Thyroid gland (tissue), 4 donors: ENCODE measurements around the gene ATAD2B.

Experiments used
- POLR2A ChIP-seq, 2 donors: fragments of 450-650 bp; IDR thresholded peaks; one replicate each; pipeline ENCODE4 v1.6.1; 2017; ENCODE audit warnings: antibody characterized with exemption in 2 of 2, mild to moderate bottlenecking in 2 of 2, moderate library complexity in 1 of 2
- TF ChIP-seq, protein P1 (sequence below), 6 experiments: fragments of 200-600 bp in 3 of 6; fragments of 450-650 bp in 3 of 6; sonication (generic) in 3 of 6; IDR thresholded peaks; one replicate each; pipeline ENCODE4 v1.5.1; 2016 to 2019; ENCODE audit warnings: antibody characterized with exemption in 6 of 6, mild to moderate bottlenecking in 2 of 6, inconsistent platforms in 1 of 6, moderate library complexity in 1 of 6

GRCh38 chr2:23746141-23746863, 180.6 kb downstream of the ATAD2B start:
- TF ChIP-seq, protein P1, sequence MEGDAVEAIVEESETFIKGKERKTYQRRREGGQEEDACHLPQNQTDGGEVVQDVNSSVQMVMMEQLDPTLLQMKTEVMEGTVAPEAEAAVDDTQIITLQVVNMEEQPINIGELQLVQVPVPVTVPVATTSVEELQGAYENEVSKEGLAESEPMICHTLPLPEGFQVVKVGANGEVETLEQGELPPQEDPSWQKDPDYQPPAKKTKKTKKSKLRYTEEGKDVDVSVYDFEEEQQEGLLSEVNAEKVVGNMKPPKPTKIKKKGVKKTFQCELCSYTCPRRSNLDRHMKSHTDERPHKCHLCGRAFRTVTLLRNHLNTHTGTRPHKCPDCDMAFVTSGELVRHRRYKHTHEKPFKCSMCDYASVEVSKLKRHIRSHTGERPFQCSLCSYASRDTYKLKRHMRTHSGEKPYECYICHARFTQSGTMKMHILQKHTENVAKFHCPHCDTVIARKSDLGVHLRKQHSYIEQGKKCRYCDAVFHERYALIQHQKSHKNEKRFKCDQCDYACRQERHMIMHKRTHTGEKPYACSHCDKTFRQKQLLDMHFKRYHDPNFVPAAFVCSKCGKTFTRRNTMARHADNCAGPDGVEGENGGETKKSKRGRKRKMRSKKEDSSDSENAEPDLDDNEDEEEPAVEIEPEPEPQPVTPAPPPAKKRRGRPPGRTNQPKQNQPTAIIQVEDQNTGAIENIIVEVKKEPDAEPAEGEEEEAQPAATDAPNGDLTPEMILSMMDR (IDR thresholded peaks at IDR 0.05): no peak
- TF ChIP-seq POLR2A (IDR thresholded peaks at IDR 0.05): no peak
